Transverse colon (tissue), 4 donors: Measurements from ENCODE around the gene PEX14. TPM values are rescaled to one million over a fixed set of nuclear protein-coding genes. Genes with fewer than 3 reads are reported as not detected.
A peak's percentile ranks its signal among the peaks of the same experiment; 100 is the strongest.
"Not testable (repeated sequence)": the region's sequence is repeated elsewhere in the genome, so short reads cannot be mapped to it uniquely, and the experiment has no call there.

ENCODE experiments used
- DNase-seq: peaks from one replicate; pipeline ENCODE4 v3.0.0-alpha.2; 2019
- H3K27ac ChIP-seq, 4 donors: fragments of 200-600 bp; sonication (generic); 2 replicates each; pipeline ENCODE4 v1.5.1; 2016 to 2018; ENCODE audit warnings: inconsistent platforms in 4 of 4
- H3K27me3 ChIP-seq: fragments of 200-600 bp; sonication (generic); 2 replicates; pipeline ENCODE4 v1.5.1; 2017; ENCODE audit warnings: inconsistent platforms
- H3K36me3 ChIP-seq, 4 donors: fragments of 200-600 bp; sonication (generic); 2 replicates each; pipeline ENCODE4 v1.5.1; 2017 to 2019; ENCODE audit warnings: inconsistent platforms in 4 of 4
- H3K4me1 ChIP-seq, 4 donors: fragments of 200-600 bp; sonication (generic); 2 replicates each; pipeline ENCODE4 v1.5.1; 2017 to 2020; ENCODE audit warnings: inconsistent platforms in 4 of 4
- H3K4me3 ChIP-seq, 4 donors: fragments of 200-600 bp; sonication (generic); 1 replicate in 1 of 4; 2 replicates in 3 of 4; pipeline versions ENCODE4 v1.5.1 to v1.6.1; 2017 to 2019; ENCODE audit warnings: inconsistent platforms in 4 of 4
- H3K9me3 ChIP-seq, 2 donors: fragments of 200-600 bp; sonication (generic); 2 replicates each; pipeline ENCODE4 v1.5.1; 2017 to 2019; ENCODE audit warnings: inconsistent platforms in 2 of 2
- EP300 ChIP-seq: sonication (generic); formaldehyde crosslinking; IDR thresholded peaks from one replicate; pipeline ENCODE4 v1.6.1; 2017; ENCODE audit warnings: antibody characterized with exemption, low read depth
- POLR2A ChIP-seq: fragments of 450-650 bp; IDR thresholded peaks from one replicate; pipeline ENCODE4 v1.6.1; 2016; ENCODE audit warnings: antibody characterized with exemption, mild to moderate bottlenecking, moderate library complexity
- POLR2AphosphoS5 ChIP-seq, 3 donors: sonication (generic); formaldehyde crosslinking; IDR thresholded peaks; one replicate each; pipeline ENCODE4 v1.6.1; 2016; ENCODE audit warnings: antibody characterized with exemption in 3 of 3
- WGBS, 2 donors: methylation state at CpG; one replicate each; pipeline ENCODE4 v1.1.5; 2018; ENCODE audit warnings: low coverage in 1 of 2; 5-methylcytosine and 5-hydroxymethylcytosine counted together
- in situ Hi-C, 4 donors: fragments of 200-750 bp; cut with MboI; loops; one replicate each; pipeline versions ENCODE4 v1.15.0 to v1.15.1; 2017; ENCODE audit warnings: low sequenced_read_pairs in 3 of 4, low pct_ligation_motif_present in 1 of 4, low pct_unique_long_range_greater_than_20kb in 1 of 4
- intact Hi-C: fragments of 100-400 bp; cut with DNase I; formaldehyde crosslinking; loops from one replicate; pipeline ENCODE4 v1.15.1; 2023; ENCODE audit warnings: low total_unique reads
- total RNA-seq, 4 donors: library from RNA; depleted of rRNA; stranded (reverse); fragments of >200 nt; gene quantifications; one replicate each; pipeline ENCODE4 v1.1.0, GENCODE V29; 2016
- TF ChIP-seq, protein P1 (sequence below), 5 experiments: fragments of 200-600 bp in 3 of 5; fragments of 450-650 bp in 2 of 5; sonication (generic) in 3 of 5; IDR thresholded peaks; 1 replicate in 2 of 5; 2 replicates in 3 of 5; pipeline ENCODE4 v1.5.1; 2016 to 2017; ENCODE audit warnings: antibody characterized with exemption in 5 of 5, inconsistent platforms in 3 of 5, mild to moderate bottlenecking in 2 of 5, moderate library complexity in 1 of 5

The PEX14 gene
- total RNA-seq, 4 donors from 2014 or later, result 2.4 to 16.5 (median 12.6) TPM

DNA sequence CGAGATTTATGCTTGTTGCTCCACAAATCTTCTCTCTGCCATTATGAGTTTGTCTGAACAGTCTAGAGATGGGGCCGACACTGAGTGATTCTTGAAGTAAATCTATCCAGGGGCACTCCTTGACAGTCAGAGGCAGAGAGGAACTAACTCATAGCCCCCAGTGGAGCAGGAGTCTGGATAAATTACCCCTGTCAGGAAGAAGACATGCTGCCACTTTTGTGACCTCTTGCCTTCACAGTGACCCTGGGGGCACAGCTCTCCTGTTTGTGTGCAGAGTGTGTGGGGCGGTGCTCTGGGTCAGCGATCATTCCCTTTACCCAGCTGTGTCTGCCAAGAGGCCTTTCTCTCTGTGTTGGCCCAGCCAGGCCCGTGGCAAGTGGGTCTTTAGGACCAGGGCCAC, 29.5 kb downstream of the PEX14 start:
- no peak overlapping the region for H3K27ac ChIP-seq
- H3K4me1 ChIP-seq, result peaks cover 2 to 39% (median 6%) of the 10 kb centered on the region in 4 donors
- WGBS, 2 donors, result 14 to 60% methylated on average over 1 to 5 of the region's 5 CpGs
- intact Hi-C loops, result no loop called here
- no peak for DNase-seq
- no peak overlapping the region for H3K4me3 ChIP-seq
- H3K27me3 ChIP-seq, result no peaks in the 10 kb centered on the region
- no peaks in the 10 kb centered on the region for H3K9me3 ChIP-seq
- in situ Hi-C loops, result loop anchor here in 3 of 4 donors (10.0 to 25.0 kb wide), 2 partner anchors 358 to 361 kb away; no protein-coding TSS in a partner anchor
- TF ChIP-seq POLR2AphosphoS5 (IDR thresholded peaks at IDR 0.05) (no peak), EP300 (no peak), POLR2A (no peak)
- TF ChIP-seq, protein P1, sequence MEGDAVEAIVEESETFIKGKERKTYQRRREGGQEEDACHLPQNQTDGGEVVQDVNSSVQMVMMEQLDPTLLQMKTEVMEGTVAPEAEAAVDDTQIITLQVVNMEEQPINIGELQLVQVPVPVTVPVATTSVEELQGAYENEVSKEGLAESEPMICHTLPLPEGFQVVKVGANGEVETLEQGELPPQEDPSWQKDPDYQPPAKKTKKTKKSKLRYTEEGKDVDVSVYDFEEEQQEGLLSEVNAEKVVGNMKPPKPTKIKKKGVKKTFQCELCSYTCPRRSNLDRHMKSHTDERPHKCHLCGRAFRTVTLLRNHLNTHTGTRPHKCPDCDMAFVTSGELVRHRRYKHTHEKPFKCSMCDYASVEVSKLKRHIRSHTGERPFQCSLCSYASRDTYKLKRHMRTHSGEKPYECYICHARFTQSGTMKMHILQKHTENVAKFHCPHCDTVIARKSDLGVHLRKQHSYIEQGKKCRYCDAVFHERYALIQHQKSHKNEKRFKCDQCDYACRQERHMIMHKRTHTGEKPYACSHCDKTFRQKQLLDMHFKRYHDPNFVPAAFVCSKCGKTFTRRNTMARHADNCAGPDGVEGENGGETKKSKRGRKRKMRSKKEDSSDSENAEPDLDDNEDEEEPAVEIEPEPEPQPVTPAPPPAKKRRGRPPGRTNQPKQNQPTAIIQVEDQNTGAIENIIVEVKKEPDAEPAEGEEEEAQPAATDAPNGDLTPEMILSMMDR (IDR thresholded peaks at IDR 0.05), result no peak
- no peaks in the 10 kb centered on the region for H3K36me3 ChIP-seq

DNA sequence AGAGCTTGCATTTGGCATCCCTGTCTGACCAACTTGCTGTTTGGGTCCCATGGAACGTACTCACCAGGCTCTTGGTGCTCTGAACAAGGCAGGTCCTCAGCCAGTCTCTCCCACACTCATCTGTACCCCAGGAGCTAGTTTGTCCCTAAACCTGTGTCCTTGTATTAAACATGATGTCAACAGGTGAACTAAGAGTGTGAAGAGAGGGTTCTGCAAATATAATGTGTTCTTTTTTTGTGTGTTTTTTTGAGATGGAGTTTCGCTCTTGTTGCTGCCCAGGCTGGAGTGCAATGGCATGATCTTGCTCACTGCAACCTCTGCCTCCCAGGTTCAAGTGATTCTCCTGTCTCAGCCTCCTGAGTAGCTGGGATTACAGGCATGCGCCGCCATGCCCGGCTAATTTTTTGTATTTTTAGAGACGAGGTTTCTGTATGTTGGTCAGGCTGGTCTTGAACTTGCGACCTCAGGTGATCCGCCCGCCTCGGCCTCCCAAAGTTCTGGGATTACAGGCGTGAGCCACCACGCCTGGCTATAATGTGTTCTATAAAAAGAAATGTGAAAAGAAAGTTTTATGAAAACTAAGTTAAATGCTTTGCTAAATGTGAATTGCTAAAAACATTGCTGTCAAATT, 31.4 kb downstream of the PEX14 start:
- intact Hi-C loops, result loop anchor here (2.0 kb wide), 1 partner anchor 361 kb away; no protein-coding TSS in a partner anchor
- in situ Hi-C loops, result loop anchor here in 3 of 4 donors (10.0 to 25.0 kb wide), 2 partner anchors 356 to 359 kb away; no protein-coding TSS in a partner anchor
- H3K27me3 ChIP-seq, H3K36me3 ChIP-seq, H3K9me3 ChIP-seq, DNase-seq, H3K4me3 ChIP-seq, H3K27ac ChIP-seq: not testable (repeated sequence)
- WGBS, 2 donors, result 78 to 92% methylated on average over 2 to 12 of the region's 12 CpGs
- H3K4me1 ChIP-seq, result peaks cover 11 to 57% (median 18%) of the 10 kb centered on the region in 4 donors

DNA sequence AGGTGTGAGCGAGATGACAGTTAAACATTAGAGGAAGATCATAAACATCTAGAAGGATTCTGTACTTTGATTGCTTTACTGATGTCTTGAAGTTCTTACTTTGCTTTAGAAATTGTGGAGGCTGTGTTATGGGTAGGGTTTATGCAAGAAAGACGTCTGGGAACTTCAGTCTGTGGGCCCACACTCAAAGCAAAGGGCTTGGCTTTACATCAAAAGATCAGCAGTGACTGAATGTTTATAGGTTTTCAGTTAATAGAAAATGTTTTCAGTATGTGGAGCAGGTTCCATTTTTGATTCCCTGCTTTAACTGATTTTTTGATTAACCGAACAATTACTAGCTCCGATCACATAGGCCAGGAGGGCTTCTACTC, 31.9 kb downstream of the PEX14 start:
- H3K36me3 ChIP-seq, result no peaks in the 10 kb centered on the region
- no peak overlapping the region for H3K27ac ChIP-seq
- no peak for DNase-seq
- intact Hi-C loops, result loop anchor here (2.0 kb wide), 1 partner anchor 360 kb away; no protein-coding TSS in a partner anchor
- TF ChIP-seq POLR2AphosphoS5 (IDR thresholded peaks at IDR 0.05) (no peak), POLR2A (no peak), EP300 (no peak)
- TF ChIP-seq, protein P1 (IDR thresholded peaks at IDR 0.05), result no peak
- no peaks in the 10 kb centered on the region for H3K9me3 ChIP-seq
- no peak overlapping the region for H3K4me3 ChIP-seq
- peaks cover 15 to 60% (median 23%) of the 10 kb centered on the region in 4 donors for H3K4me1 ChIP-seq
- no peaks in the 10 kb centered on the region for H3K27me3 ChIP-seq
- WGBS, 2 donors, result 47 to 68% methylated on average over 4 of the region's 4 CpGs
- in situ Hi-C loops, result loop anchor here in 3 of 4 donors (10.0 to 25.0 kb wide), 2 partner anchors 356 to 358 kb away; no protein-coding TSS in a partner anchor

DNA sequence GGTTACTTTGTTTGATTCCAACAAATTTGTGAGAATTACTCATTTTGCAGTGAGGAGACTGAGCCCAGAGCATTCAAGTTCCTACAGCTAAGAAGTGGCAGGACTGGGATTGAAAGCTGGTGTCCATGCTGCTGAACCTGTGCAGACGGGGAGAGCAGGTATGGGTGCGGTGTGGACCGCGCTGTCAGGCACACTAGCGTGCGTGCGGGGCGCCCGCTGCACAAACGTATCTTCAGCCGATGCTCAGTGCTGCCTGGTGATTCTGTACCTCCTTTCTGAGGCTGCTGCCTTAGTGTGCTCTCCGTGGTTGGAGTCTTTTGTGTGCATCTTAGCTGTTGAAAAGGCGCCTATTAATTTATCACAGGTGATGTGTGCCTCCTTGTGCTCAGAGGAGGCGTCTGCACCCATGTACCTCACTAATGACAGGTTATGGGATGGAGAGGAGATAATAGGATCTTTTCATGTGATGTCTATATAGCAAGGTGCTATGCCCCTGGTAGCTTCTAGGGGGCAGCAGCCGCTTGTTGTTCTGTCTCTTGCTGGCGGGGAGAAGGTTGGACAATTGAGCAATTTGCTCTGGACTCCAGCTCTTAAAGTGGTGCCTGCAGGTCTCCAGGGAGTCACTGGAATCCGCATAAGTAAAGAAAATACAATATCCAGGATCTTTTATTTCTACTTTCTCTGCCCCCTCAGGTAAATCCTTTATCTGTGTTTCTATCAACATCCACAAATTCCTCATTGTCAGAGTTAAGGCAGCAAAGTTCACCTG, 32.5 kb downstream of the PEX14 start:
- Histone ChIP-seq H3K27me3 (no peaks in the 10 kb centered on the region), H3K4me3 (no peak overlapping the region), H3K36me3 (no peaks in the 10 kb centered on the region), H3K27ac (no peak overlapping the region), H3K4me1 (peaks cover 15 to 60% (median 23%) of the 10 kb centered on the region in 4 donors), H3K9me3 (no peaks in the 10 kb centered on the region)
- DNase-seq, result peak; percentile 62
- intact Hi-C loops (loop anchor here (2.0 kb wide), 1 partner anchor 360 kb away; no protein-coding TSS in a partner anchor), in situ Hi-C loops (loop anchor here in 3 of 4 donors (10.0 to 25.0 kb wide), 2 partner anchors 355 to 358 kb away; no protein-coding TSS in a partner anchor)
- TF ChIP-seq, protein P1 (IDR thresholded peaks at IDR 0.05), result peak; percentile 71 to 81 (median 75)
- TF ChIP-seq POLR2AphosphoS5 (IDR thresholded peaks at IDR 0.05), result no peak
- WGBS, 2 donors, result 67% methylated on average over 17 of the region's 17 CpGs; no CpG with 5 or more reads in 1 of the 2 donors
